ENCODE data around the gene MRGPRX1.
"Not testable (repeated sequence)": the region's sequence is repeated elsewhere in the genome, so short reads cannot be mapped to it uniquely, and the experiment has no call there.

DNA sequence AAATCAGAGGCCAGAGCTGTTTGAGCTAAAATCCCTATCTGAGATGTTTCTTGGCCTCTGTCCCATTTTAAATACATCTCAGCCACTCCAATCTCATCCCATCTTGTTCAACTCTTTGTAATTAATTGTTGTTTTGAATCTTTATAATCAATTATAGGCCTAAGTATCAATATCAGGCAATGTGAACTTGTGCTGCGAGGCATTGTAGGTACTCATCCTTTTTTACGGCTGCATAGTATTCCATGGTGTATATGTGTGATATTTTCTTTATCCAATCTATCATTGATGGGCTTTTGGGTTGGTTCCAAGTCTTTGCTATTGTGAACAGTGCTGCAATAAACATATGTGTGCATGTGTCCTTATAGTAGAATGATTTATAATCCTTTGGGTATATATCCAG, 47.5 kb downstream of the MRGPRX1 start:
- TF ChIP-seq YY1 (IDR thresholded peaks at IDR 0.05; ENCODE audit: insufficient read depth, insufficient read length); ZNF274 (IDR thresholded peaks at IDR 0.05; ENCODE audit: low read depth, low read length): not testable (repeated sequence)

Data from NT2/D1 (cell line).